Measurements from ENCODE around the gene COX6B2. TPM values are rescaled to one million over a fixed set of nuclear protein-coding genes. Genes with fewer than 3 reads are reported as not detected.

Gene COX6B2
- total RNA-seq, 2 donors from 2014 or later, result 10.2 TPM; not detected in 1

- intact Hi-C loops (cut with DNase I), result no loop called here
- H3K4me1 ChIP-seq (replicated peaks), result peaks cover 4% of the 10 kb centered on the region
- H3K4me3 ChIP-seq, result no peak overlapping the region
- DNase-seq (ENCODE audit: low spot score), result no peak
- 63% methylated on average over 19 of the region's 19 CpGs for WGBS
- H3K9me3 ChIP-seq, result no peaks in the 10 kb centered on the region
- TF ChIP-seq CTCF (IDR thresholded peaks at IDR 0.05) (no peak), POLR2AphosphoS5 (IDR thresholded peaks at IDR 0.05) (no peak), POLR2A (IDR thresholded peaks at IDR 0.05) (no peak)
- peaks cover 10% of the 10 kb centered on the region for H3K27me3 ChIP-seq (replicated peaks; ENCODE audit: insufficient read depth)
- H3K36me3 ChIP-seq, result no peaks in the 10 kb centered on the region
- no peak overlapping the region for H3K27ac ChIP-seq
Measured at GRCh38 chr19:55365964-55366363, 11.4 kb upstream of the COX6B2 start.

- H3K4me3 ChIP-seq, result no peak overlapping the region
- TF ChIP-seq POLR2AphosphoS5 (IDR thresholded peaks at IDR 0.05) (no peak), CTCF (IDR thresholded peaks at IDR 0.05) (no peak), POLR2A (IDR thresholded peaks at IDR 0.05) (no peak)
- DNase-seq (ENCODE audit: low spot score), result no peak
- intact Hi-C loops (cut with DNase I), result no loop called here
- H3K27ac ChIP-seq, result no peak overlapping the region
- H3K4me1 ChIP-seq (replicated peaks), result peaks cover 4% of the 10 kb centered on the region
- peaks cover 4% of the 10 kb centered on the region for H3K27me3 ChIP-seq (replicated peaks; ENCODE audit: insufficient read depth)
- H3K9me3 ChIP-seq, result no peaks in the 10 kb centered on the region
- WGBS, result 80% methylated on average over 8 of the region's 8 CpGs
- no peaks in the 10 kb centered on the region for H3K36me3 ChIP-seq
Measured at GRCh38 chr19:55365245-55365644, 10.7 kb upstream of the COX6B2 start.

- no peaks in the 10 kb centered on the region for H3K27me3 ChIP-seq (replicated peaks; ENCODE audit: insufficient read depth)
- 79% methylated on average over 23 of the region's 27 CpGs for WGBS
Measured at GRCh38 chr19:55362990-55363716, 8.6 kb upstream of the COX6B2 start, which contains the start of gene GARIN5B. TSS of gene GARIN5B (minus strand) at chr19:55363260. CDS start at chr19:55363066, 194 bp downstream.

GRCh38 chr19:55362174-55362989, 7.9 kb upstream of the COX6B2 start:
- Histone ChIP-seq H3K4me1 (replicated peaks) (no peaks in the 10 kb centered on the region), H3K36me3 (no peaks in the 10 kb centered on the region), H3K9me3 (no peaks in the 10 kb centered on the region), H3K27ac (no peak overlapping the region), H3K4me3 (no peak overlapping the region), H3K27me3 (replicated peaks; ENCODE audit: insufficient read depth) (no peaks in the 10 kb centered on the region)
- no peak for DNase-seq (ENCODE audit: low spot score)
- intact Hi-C loops (cut with DNase I), result no loop called here
- TF ChIP-seq CTCF (IDR thresholded peaks at IDR 0.05) (no peak), POLR2AphosphoS5 (IDR thresholded peaks at IDR 0.05) (no peak), POLR2A (IDR thresholded peaks at IDR 0.05) (no peak)
- 82% methylated on average over 37 of the region's 38 CpGs for WGBS

More at GRCh38 chr19:55362990-55363716, 8.6 kb upstream of the COX6B2 start, which contains the start of gene GARIN5B:
- no peak within 1 kb of the TSS for H3K4me3 ChIP-seq
- DNase-seq (ENCODE audit: low spot score), result no peak
- no peak within 1 kb of the TSS for H3K27ac ChIP-seq
- H3K36me3 ChIP-seq, result no peaks in the 10 kb centered on the region
- H3K9me3 ChIP-seq, result no peaks in the 10 kb centered on the region
- TF ChIP-seq POLR2AphosphoS5 (IDR thresholded peaks at IDR 0.05) (no peak), CTCF (IDR thresholded peaks at IDR 0.05) (no peak), POLR2A (IDR thresholded peaks at IDR 0.05) (no peak)
- no peaks in the 10 kb centered on the region for H3K4me1 ChIP-seq (replicated peaks)
- intact Hi-C loops (cut with DNase I), result no loop called here

All from prostate gland (tissue), 2 donors.